ENCODE results near the gene TSPO2. TPM values are rescaled to one million over a fixed set of nuclear protein-coding genes. Genes with fewer than 3 reads are reported as not detected.

The TSPO2 gene
- total RNA-seq, 6 experiments from 2014 or later: not detected

DNA sequence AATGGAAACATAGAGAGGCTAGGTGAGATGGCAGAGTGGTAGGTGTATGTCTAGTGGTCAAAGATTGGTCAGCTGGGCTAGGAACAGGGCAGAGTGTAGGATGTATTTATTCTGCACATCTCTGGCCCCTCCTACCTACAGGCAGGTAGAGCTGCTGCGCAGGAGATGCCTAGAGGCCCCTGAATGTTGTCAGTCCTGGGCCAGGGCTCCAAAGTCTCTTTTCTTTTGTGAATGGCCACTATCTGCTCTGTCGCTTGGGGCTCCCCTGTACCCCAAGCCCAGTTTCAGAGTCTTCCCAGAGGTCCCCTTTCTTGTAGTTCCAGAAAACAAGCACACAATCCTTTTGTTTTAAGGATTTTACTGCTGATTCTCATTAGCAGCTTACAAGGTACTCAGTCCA lies 5.0 kb downstream of the TSPO2 start:
- no peak overlapping the region for H3K27ac Mint-ChIP-seq
- H3K4me1 Mint-ChIP-seq (ENCODE audit: low read depth): peaks cover 30% of the 10 kb centered on the region
- no peaks in the 10 kb centered on the region for H3K36me3 Mint-ChIP-seq (ENCODE audit: low read depth)
- H3K9me3 Mint-ChIP-seq: no peaks in the 10 kb centered on the region
- H3K4me3 Mint-ChIP-seq: no peak overlapping the region
- DNase-seq: no peak
- no peak for TF ChIP-seq CTCF (IDR thresholded peaks at IDR 0.05)
- peaks cover 32% of the 10 kb centered on the region for H3K27me3 Mint-ChIP-seq (ENCODE audit: insufficient read depth)

- Mint-ChIP-seq H3K4me1 (ENCODE audit: low read depth) (peaks cover 23% of the 10 kb centered on the region), H3K36me3 (ENCODE audit: low read depth) (no peaks in the 10 kb centered on the region), H3K27ac (no peak overlapping the region), H3K27me3 (ENCODE audit: insufficient read depth) (peaks cover 31% of the 10 kb centered on the region), H3K9me3 (no peaks in the 10 kb centered on the region), H3K4me3 (no peak overlapping the region)
- no peak for DNase-seq
- TF ChIP-seq CTCF (IDR thresholded peaks at IDR 0.05): 0 out of 2 replicates have a peak, but pooled peaks have one; percentile 10
Observed at GRCh38 chr6:41047745-41048732, 5.8 kb downstream of the TSPO2 start.

DNA sequence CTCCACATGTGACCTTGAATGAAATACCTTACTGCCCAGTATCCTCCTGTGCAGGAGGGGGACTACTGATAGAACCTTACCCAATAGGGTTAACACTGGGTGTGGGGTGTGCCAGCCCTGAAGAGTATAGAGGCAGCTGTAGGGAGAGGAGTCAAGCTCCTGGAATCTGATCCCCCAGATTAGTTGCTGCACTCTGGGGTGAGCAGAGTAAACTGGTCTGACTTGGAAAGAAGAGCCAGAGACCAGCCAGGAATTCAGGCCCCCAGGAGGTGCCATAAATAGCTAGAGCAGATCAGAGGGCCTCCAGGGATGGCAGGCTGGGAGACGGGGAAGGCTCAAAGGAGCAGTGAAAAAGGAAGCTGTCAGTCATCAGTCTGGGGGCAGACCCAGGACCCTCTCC lies 7.3 kb downstream of the TSPO2 start:
- TF ChIP-seq CTCF (IDR thresholded peaks at IDR 0.05): no peak
- H3K27me3 Mint-ChIP-seq (ENCODE audit: insufficient read depth): peaks cover 29% of the 10 kb centered on the region
- peak overlapping the region; percentile 80; the same call in 1 of the 2 replicates for H3K27ac Mint-ChIP-seq
- peak; percentile 71 for DNase-seq
- no peaks in the 10 kb centered on the region for H3K36me3 Mint-ChIP-seq (ENCODE audit: low read depth)
- no peaks in the 10 kb centered on the region for H3K9me3 Mint-ChIP-seq
- peak overlapping the region; percentile 33 for H3K4me3 Mint-ChIP-seq
- peaks cover 22% of the 10 kb centered on the region for H3K4me1 Mint-ChIP-seq (ENCODE audit: low read depth)

GRCh38 chr6:41049955-41050354 lies 7.7 kb downstream of the TSPO2 start:
- Mint-ChIP-seq H3K36me3 (ENCODE audit: low read depth) (no peaks in the 10 kb centered on the region), H3K27ac (peak overlapping the region; percentile 80; the same call in 1 of the 2 replicates), H3K9me3 (no peaks in the 10 kb centered on the region), H3K27me3 (ENCODE audit: insufficient read depth) (peaks cover 29% of the 10 kb centered on the region), H3K4me1 (ENCODE audit: low read depth) (peaks cover 22% of the 10 kb centered on the region), H3K4me3 (peak overlapping the region; percentile 33; the same call in 1 of the 2 replicates)
- DNase-seq: no peak
- no peak for TF ChIP-seq CTCF (IDR thresholded peaks at IDR 0.05)

DNA sequence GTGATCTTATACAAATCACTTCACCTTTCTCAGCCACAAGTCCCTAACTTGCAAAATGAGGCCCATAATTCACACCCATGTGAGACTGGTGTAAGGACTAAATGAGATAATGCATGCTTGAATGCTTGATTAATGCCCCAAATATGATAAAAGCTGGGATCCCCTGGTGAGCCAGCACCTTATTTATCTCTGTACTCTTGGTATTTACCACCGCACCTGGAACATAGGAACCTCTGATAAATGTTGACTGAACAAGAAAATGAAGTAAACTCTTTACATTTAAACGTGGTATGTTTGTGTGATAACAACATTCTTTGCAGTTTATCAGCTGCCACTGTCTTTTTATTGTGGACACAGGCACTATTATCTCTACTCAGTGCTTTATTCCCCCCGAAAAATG lies 8.3 kb downstream of the TSPO2 start:
- H3K27me3 Mint-ChIP-seq (ENCODE audit: insufficient read depth): peaks cover 30% of the 10 kb centered on the region
- H3K36me3 Mint-ChIP-seq (ENCODE audit: low read depth): no peaks in the 10 kb centered on the region
- H3K4me1 Mint-ChIP-seq (ENCODE audit: low read depth): peaks cover 22% of the 10 kb centered on the region
- DNase-seq: no peak
- no peak overlapping the region for H3K27ac Mint-ChIP-seq
- TF ChIP-seq CTCF (IDR thresholded peaks at IDR 0.05): no peak
- H3K4me3 Mint-ChIP-seq: no peak overlapping the region
- H3K9me3 Mint-ChIP-seq: no peaks in the 10 kb centered on the region

All from HFFc6 (cell line).